Hepatocyte (in vitro differentiated cells): ENCODE data around the gene GDF15. TPM values are rescaled to one million over a fixed set of nuclear protein-coding genes. Genes with fewer than 3 reads are reported as not detected.

Experiments
- DNase-seq: peaks from one replicate; pipeline ENCODE4 v3.0.0-alpha.2; 2016; ENCODE audit warnings: low spot score
- H2AFZ ChIP-seq: fragments of 200-600 bp; sonication (generic); 2 replicates; pipeline ENCODE4 v1.6.0; 2016; ENCODE audit warnings: antibody characterized with exemption, mild to moderate bottlenecking
- H3K27ac ChIP-seq: fragments of 200-600 bp; sonication (generic); 2 replicates; pipeline ENCODE4 v1.5.1; 2016; ENCODE audit warnings: mild to moderate bottlenecking
- H3K27me3 ChIP-seq: fragments of 200-600 bp; sonication (generic); 2 replicates; pipeline ENCODE4 v1.6.1; 2016
- H3K36me3 ChIP-seq: fragments of 200-600 bp; sonication (generic); replicated peaks from 2 replicates; pipeline ENCODE4 v1.5.1; 2016; ENCODE audit warnings: low read depth; ENCODE audit not compliant: insufficient read depth
- H3K4me1 ChIP-seq: fragments of 200-600 bp; sonication (generic); 2 replicates; pipeline ENCODE4 v1.5.1; 2016; ENCODE audit warnings: mild to moderate bottlenecking, moderate library complexity; ENCODE audit not compliant: insufficient read depth
- H3K4me2 ChIP-seq: fragments of 200-600 bp; sonication (generic); 2 replicates; pipeline ENCODE4 v1.6.0; 2016
- H3K4me3 ChIP-seq: fragments of 200-600 bp; sonication (generic); 2 replicates; pipeline ENCODE4 v1.5.1; 2016; ENCODE audit warnings: mild to moderate bottlenecking
- H3K79me2 ChIP-seq: fragments of 200-600 bp; sonication (generic); 2 replicates; pipeline ENCODE4 v1.6.0; 2017; ENCODE audit warnings: mild to moderate bottlenecking
- H3K9me2 ChIP-seq: fragments of 200-600 bp; sonication (generic); replicated peaks from 2 replicates; pipeline ENCODE4 v1.6.0; 2017; ENCODE audit warnings: mild to moderate bottlenecking; ENCODE audit not compliant: insufficient read depth
- H3K9me3 ChIP-seq: fragments of 200-600 bp; sonication (generic); 2 replicates; pipeline ENCODE4 v1.5.1; 2016; ENCODE audit warnings: low read depth, mild to moderate bottlenecking
- H4K20me1 ChIP-seq: fragments of 200-600 bp; sonication (generic); 2 replicates; pipeline ENCODE4 v1.6.0; 2016; ENCODE audit warnings: mild to moderate bottlenecking; ENCODE audit not compliant: insufficient read depth, poor library complexity, severe bottlenecking
- CTCF ChIP-seq: fragments of 200-600 bp; sonication (generic); IDR thresholded peaks from 2 replicates; pipeline ENCODE4 v1.5.1; 2016; ENCODE audit warnings: antibody characterized with exemption, mild to moderate bottlenecking; ENCODE audit not compliant: poor library complexity
- EZH2 ChIP-seq: fragments of 200-600 bp; sonication (generic); IDR thresholded peaks from 2 replicates; pipeline ENCODE4 v1.6.1; 2016; ENCODE audit warnings: antibody characterized with exemption, mild to moderate bottlenecking, borderline replicate concordance
- EZH2phosphoT487 ChIP-seq: fragments of 200-600 bp; sonication (generic); IDR thresholded peaks from one replicate; pipeline ENCODE4 v1.6.1; 2018; ENCODE audit warnings: antibody characterized with exemption, mild to moderate bottlenecking, low read depth, moderate library complexity; ENCODE audit not compliant: unreplicated experiment, severe bottlenecking
- WGBS: methylation state at CpG from one replicate; pipeline ENCODE4 v1.1.6; 2016; ENCODE audit warnings: low lambda C conversion rate; ENCODE audit errors: missing lambda C conversion rate; 5-methylcytosine and 5-hydroxymethylcytosine counted together
- polyA plus RNA-seq: library from polyadenylated mRNA; unstranded; fragments of >200 nt; fragmentation: Nextera tagmentation; extraction: Ambion mirVana; gene quantifications from 2 replicates; pipeline ENCODE4 v1.2.1, GENCODE V29; 2016
- total RNA-seq: library from RNA; depleted of rRNA; stranded (reverse); fragments of >200 nt; gene quantifications from 2 replicates; pipeline ENCODE4 v1.2.3, GENCODE V29; 2014

Gene GDF15
- total and polyA plus RNA-seq, 2 experiments from 2014 or later: 123 to 175 TPM

GRCh38 chr19:18389726-18390064 lies 3.7 kb downstream of the GDF15 start:
- H3K79me2 ChIP-seq: peaks cover 18% of the 10 kb centered on the region
- TF ChIP-seq EZH2phosphoT487: no peak
- TF ChIP-seq EZH2: no peak
- TF ChIP-seq CTCF: no peak
- no peak overlapping the region for H2AFZ ChIP-seq
- no peaks in the 10 kb centered on the region for H3K27me3 ChIP-seq
- no peak overlapping the region for H3K4me3 ChIP-seq
- no peak for DNase-seq
- no peak overlapping the region for H3K4me2 ChIP-seq
- H3K4me1 ChIP-seq: peaks cover 15% of the 10 kb centered on the region
- no peaks in the 10 kb centered on the region for H3K36me3 ChIP-seq
- no peaks in the 10 kb centered on the region for H3K9me3 ChIP-seq
- no peaks in the 10 kb centered on the region for H3K9me2 ChIP-seq
- H3K27ac ChIP-seq: no peak overlapping the region
- H4K20me1 ChIP-seq: no peaks in the 10 kb centered on the region

GRCh38 chr19:18390065-18390907 lies 4.3 kb downstream of the GDF15 start:
- Histone ChIP-seq H3K79me2 (peaks cover 18% of the 10 kb centered on the region), H4K20me1 (no peaks in the 10 kb centered on the region), H3K9me2 (no peaks in the 10 kb centered on the region), H3K27ac (no peak overlapping the region), H3K36me3 (no peaks in the 10 kb centered on the region), H3K4me1 (peaks cover 11% of the 10 kb centered on the region), H2AFZ (no peak overlapping the region), H3K4me2 (no peak overlapping the region), H3K27me3 (no peaks in the 10 kb centered on the region), H3K9me3 (no peaks in the 10 kb centered on the region), H3K4me3 (no peak overlapping the region)
- TF ChIP-seq EZH2: no peak
- no peak for TF ChIP-seq EZH2phosphoT487
- no peak for TF ChIP-seq CTCF
- WGBS: 90% methylated on average over 6 of the region's 6 CpGs
- no peak for DNase-seq

GRCh38 chr19:18391509-18392075 lies 5.6 kb downstream of the GDF15 start:
- no peaks in the 10 kb centered on the region for H4K20me1 ChIP-seq
- H3K9me2 ChIP-seq: no peaks in the 10 kb centered on the region
- no peak overlapping the region for H2AFZ ChIP-seq
- WGBS: 86% methylated on average over 8 of the region's 9 CpGs
- H3K36me3 ChIP-seq: no peaks in the 10 kb centered on the region
- H3K9me3 ChIP-seq: no peaks in the 10 kb centered on the region
- H3K27ac ChIP-seq: no peak overlapping the region
- TF ChIP-seq EZH2phosphoT487 (no peak), CTCF (no peak), EZH2 (no peak)
- no peak overlapping the region for H3K4me3 ChIP-seq
- peaks cover 14% of the 10 kb centered on the region for H3K79me2 ChIP-seq
- H3K4me1 ChIP-seq: peaks cover 5% of the 10 kb centered on the region
- no peaks in the 10 kb centered on the region for H3K27me3 ChIP-seq
- DNase-seq: no peak
- H3K4me2 ChIP-seq: no peak overlapping the region
